Peyer's patch (tissue), 4 donors: ENCODE data around the gene MREG.

Experiments used
- POLR2A ChIP-seq, 2 donors: fragments of 450-650 bp; IDR thresholded peaks; one replicate each; pipeline ENCODE4 v1.5.1; 2017; ENCODE audit warnings: antibody characterized with exemption in 2 of 2, mild to moderate bottlenecking in 2 of 2, moderate library complexity in 2 of 2
- TF ChIP-seq, protein P1 (sequence below), 6 experiments: fragments of 450-650 bp in 4 of 6; fragments of 200-600 bp in 2 of 6; sonication (generic) in 1 of 6; IDR thresholded peaks; one replicate each; pipeline ENCODE4 v1.5.1; 2017 to 2019; ENCODE audit warnings: antibody characterized with exemption in 6 of 6, mild to moderate bottlenecking in 3 of 6, moderate library complexity in 1 of 6

DNA sequence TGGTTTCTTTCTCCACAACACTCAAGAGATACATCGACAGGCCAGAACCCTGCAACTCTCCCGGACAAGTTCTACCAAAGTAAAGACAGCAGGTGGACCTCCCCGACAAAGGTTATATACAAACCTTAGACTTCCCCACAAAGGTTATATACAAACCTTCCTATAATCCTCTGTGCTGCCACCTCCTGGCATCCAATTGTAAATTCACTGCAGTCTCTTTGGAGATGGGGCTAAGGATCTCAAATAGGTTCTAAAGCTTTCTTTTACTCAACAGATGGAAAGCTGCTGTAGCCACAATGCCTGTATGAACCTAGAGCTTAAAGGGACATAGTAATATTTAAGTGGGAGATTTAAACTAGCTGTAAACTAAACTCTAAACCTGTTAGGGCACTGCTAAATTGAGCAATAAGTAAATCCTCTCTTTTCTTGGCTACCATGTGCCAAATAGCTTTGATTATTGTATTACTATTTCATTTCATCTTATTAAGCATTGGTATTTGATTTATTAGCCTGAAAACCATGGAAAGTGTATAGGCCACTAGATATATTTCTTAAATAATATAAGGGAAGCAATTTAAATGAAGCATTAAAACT, 9.8 kb upstream of the MREG start:
- no peak for TF ChIP-seq POLR2A (IDR thresholded peaks at IDR 0.05)
- TF ChIP-seq, protein P1, sequence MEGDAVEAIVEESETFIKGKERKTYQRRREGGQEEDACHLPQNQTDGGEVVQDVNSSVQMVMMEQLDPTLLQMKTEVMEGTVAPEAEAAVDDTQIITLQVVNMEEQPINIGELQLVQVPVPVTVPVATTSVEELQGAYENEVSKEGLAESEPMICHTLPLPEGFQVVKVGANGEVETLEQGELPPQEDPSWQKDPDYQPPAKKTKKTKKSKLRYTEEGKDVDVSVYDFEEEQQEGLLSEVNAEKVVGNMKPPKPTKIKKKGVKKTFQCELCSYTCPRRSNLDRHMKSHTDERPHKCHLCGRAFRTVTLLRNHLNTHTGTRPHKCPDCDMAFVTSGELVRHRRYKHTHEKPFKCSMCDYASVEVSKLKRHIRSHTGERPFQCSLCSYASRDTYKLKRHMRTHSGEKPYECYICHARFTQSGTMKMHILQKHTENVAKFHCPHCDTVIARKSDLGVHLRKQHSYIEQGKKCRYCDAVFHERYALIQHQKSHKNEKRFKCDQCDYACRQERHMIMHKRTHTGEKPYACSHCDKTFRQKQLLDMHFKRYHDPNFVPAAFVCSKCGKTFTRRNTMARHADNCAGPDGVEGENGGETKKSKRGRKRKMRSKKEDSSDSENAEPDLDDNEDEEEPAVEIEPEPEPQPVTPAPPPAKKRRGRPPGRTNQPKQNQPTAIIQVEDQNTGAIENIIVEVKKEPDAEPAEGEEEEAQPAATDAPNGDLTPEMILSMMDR (IDR thresholded peaks at IDR 0.05), result peak; percentile 37 to 67 (median 60)
